ENCODE results near the gene XK.

The XK gene

DNA sequence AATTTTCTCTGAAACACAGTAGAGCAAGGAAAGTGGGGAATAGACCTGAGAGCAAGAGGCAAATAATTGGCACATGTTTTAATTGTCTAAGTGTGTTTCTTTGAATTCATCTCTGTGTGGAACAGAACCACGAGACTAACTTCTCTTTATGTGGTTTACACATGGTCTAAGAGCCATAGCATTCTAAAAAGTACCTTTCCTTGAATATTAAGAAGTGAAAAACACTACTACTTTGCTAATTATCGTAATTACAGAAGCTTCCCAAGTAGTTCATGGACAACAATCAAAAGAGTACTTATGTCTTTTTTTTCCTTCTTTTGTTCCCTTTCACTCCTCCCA lies 91.4 kb downstream of the XK start:
- POLR2A ChIA-PET = no interaction called here
- Histone ChIP-seq H3K4me3 (ENCODE audit: control insufficient read depth in 1 of 7, extremely low read depth in 1 of 7, insufficient read depth in 4 of 7, low read depth in 2 of 7, low read length in 6 of 7) (no peak overlapping the region), H3K4me1 (ENCODE audit: control extremely low read depth in 1 of 4, control insufficient read depth in 4 of 4, insufficient read depth in 4 of 4, low read length in 3 of 4) (peaks cover 4 to 11% (median 9%) of the 10 kb centered on the region in 4 experiments), H3K27me3 (replicated peaks in 2 of 5; ENCODE audit: control insufficient read depth in 4 of 5, insufficient read depth in 5 of 5, low read length in 4 of 5) (no peaks in the 10 kb centered on the region), H3K9me3 (ENCODE audit: control extremely low read depth in 1 of 5, control insufficient read depth in 4 of 5, insufficient read depth in 2 of 5, low read depth in 1 of 5, low read length in 4 of 5) (no peaks in the 10 kb centered on the region), H3K27ac (ENCODE audit: insufficient read depth in 1 of 2, low read depth in 1 of 2, low read length in 2 of 2, poor library complexity in 1 of 2, severe bottlenecking in 2 of 2) (no peak overlapping the region), H3K36me3 (ENCODE audit: control insufficient read depth in 4 of 4, insufficient read depth in 4 of 4, low read length in 3 of 4) (no peaks in the 10 kb centered on the region)
- DNase-seq = peak in 2 of 3 donors; percentile 44 to 68
- 57% methylated on average over 1 of the region's 2 CpGs for WGBS (ENCODE audit: insufficient coverage)
- CTCF ChIA-PET = interaction anchor here (0.9 to 1.2 kb wide), 4 partner anchors 10 to 51 kb away, joined by 3 to 4 read pairs (median 4); no protein-coding TSS in a partner anchor

DNA sequence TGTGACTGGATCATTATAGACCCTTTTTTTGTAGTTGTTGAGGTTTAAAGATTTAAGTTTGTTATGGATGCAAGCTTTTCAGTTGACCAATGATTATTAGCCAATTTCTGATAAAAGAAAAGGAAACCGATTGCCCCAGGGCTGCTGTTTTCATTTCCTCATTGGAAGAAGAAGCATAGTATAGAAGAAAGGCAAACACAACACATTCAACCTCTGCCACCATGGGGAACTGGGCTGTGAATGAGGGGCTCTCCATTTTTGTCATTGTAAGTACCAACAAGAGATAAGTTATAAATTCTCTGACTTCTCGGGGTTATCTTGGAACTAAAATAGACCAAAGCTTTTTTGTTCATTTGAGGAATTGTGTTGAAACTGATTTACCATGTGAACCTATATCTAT lies 94.3 kb downstream of the XK start, which contains the start of gene CYBB:
Gene CYBB (plus strand): TSS at position 203 of the 400 bp plus-strand sequence. CDS start 19 bp downstream, at position 222.
- no peaks in the 10 kb centered on the region for H3K36me3 ChIP-seq (ENCODE audit: control insufficient read depth in 4 of 4, insufficient read depth in 4 of 4, low read length in 3 of 4)
- WGBS (ENCODE audit: insufficient coverage) = no CpG with 5 or more reads among the region's 2 CpGs
- no peaks in the 10 kb centered on the region for H3K27me3 ChIP-seq (replicated peaks in 2 of 5; ENCODE audit: control insufficient read depth in 4 of 5, insufficient read depth in 5 of 5, low read length in 4 of 5)
- no peak within 1 kb of the TSS for H3K27ac ChIP-seq (ENCODE audit: insufficient read depth in 1 of 2, low read depth in 1 of 2, low read length in 2 of 2, poor library complexity in 1 of 2, severe bottlenecking in 2 of 2)
- POLR2A ChIA-PET = no interaction called here
- CTCF ChIA-PET = no interaction called here
- peak within 1 kb of the TSS in 1 of 7 experiments; percentile 51 for H3K4me3 ChIP-seq (ENCODE audit: control insufficient read depth in 1 of 7, extremely low read depth in 1 of 7, insufficient read depth in 4 of 7, low read depth in 2 of 7, low read length in 6 of 7)
- peaks cover 4 to 16% (median 9%) of the 10 kb centered on the region in 4 experiments for H3K4me1 ChIP-seq (ENCODE audit: control extremely low read depth in 1 of 4, control insufficient read depth in 4 of 4, insufficient read depth in 4 of 4, low read length in 3 of 4)
- H3K9me3 ChIP-seq (ENCODE audit: control extremely low read depth in 1 of 5, control insufficient read depth in 4 of 5, insufficient read depth in 2 of 5, low read depth in 1 of 5, low read length in 4 of 5) = no peaks in the 10 kb centered on the region
- DNase-seq = no peak

GRCh38 chrX:37781081-37781480 lies 95.5 kb downstream of the XK start:
- Histone ChIP-seq H3K4me1 (ENCODE audit: control extremely low read depth in 1 of 4, control insufficient read depth in 4 of 4, insufficient read depth in 4 of 4, low read length in 3 of 4) (peaks cover 4 to 24% (median 11%) of the 10 kb centered on the region in 4 experiments), H3K27me3 (replicated peaks in 2 of 5; ENCODE audit: control insufficient read depth in 4 of 5, insufficient read depth in 5 of 5, low read length in 4 of 5) (no peaks in the 10 kb centered on the region), H3K4me3 (ENCODE audit: control insufficient read depth in 1 of 7, extremely low read depth in 1 of 7, insufficient read depth in 4 of 7, low read depth in 2 of 7, low read length in 6 of 7) (peak overlapping the region in 1 of 7 experiments; percentile 42), H3K27ac (ENCODE audit: insufficient read depth in 1 of 2, low read depth in 1 of 2, low read length in 2 of 2, poor library complexity in 1 of 2, severe bottlenecking in 2 of 2) (no peak overlapping the region), H3K9me3 (ENCODE audit: control extremely low read depth in 1 of 5, control insufficient read depth in 4 of 5, insufficient read depth in 2 of 5, low read depth in 1 of 5, low read length in 4 of 5) (no peaks in the 10 kb centered on the region), H3K36me3 (ENCODE audit: control insufficient read depth in 4 of 4, insufficient read depth in 4 of 4, low read length in 3 of 4) (no peaks in the 10 kb centered on the region)
- POLR2A ChIA-PET = no interaction called here
- CTCF ChIA-PET = interaction anchor here (0.7 to 1.5 kb wide), 2 partner anchors 9 to 21 kb away, joined by 3 to 4 read pairs; no protein-coding TSS in a partner anchor
- DNase-seq = no peak
- WGBS (ENCODE audit: insufficient coverage) = no CpG with 5 or more reads among the region's 4 CpGs
